ENCODE measurements around the gene ZRANB2. TPM values are rescaled to one million over a fixed set of nuclear protein-coding genes. Genes with fewer than 3 reads are reported as not detected.

Gene ZRANB2
- total RNA-seq, 1 experiment from 2014 or later, result 78.7 TPM

- Mint-ChIP-seq H3K4me3 (ENCODE audit: low read depth, unreplicated experiment) (no peak overlapping the region), H3K27me3 (ENCODE audit: unreplicated experiment) (no peaks in the 10 kb centered on the region), H3K27ac (ENCODE audit: unreplicated experiment) (no peak overlapping the region), H3K9me3 (ENCODE audit: low read depth, unreplicated experiment) (no peaks in the 10 kb centered on the region), H3K36me3 (ENCODE audit: insufficient read depth, unreplicated experiment) (no peaks in the 10 kb centered on the region), H3K4me1 (ENCODE audit: low read depth, unreplicated experiment) (peaks cover 7% of the 10 kb centered on the region)
- BruUV-seq (replicated peaks), result no TSS peak
- CTCF ChIA-PET, result interaction anchor here (0.6 kb wide), 1 partner anchor 100 kb away, joined by 3 read pairs; no protein-coding TSS in a partner anchor
- no peak for DNase-seq
- no peak for TF ChIP-seq CTCF (IDR thresholded peaks at IDR 0.05; ENCODE audit: unreplicated experiment)
- intact Hi-C loops (cut with micrococcal nuclease; ENCODE audit: unreplicated experiment), result no loop called here
Observed at GRCh38 chr1:71087713-71088112, 6.9 kb upstream of the ZRANB2 start.

- no TSS peak for BruUV-seq (replicated peaks)
- H3K9me3 Mint-ChIP-seq (ENCODE audit: low read depth, unreplicated experiment), result no peaks in the 10 kb centered on the region
Observed at GRCh38 chr1:71087060-71087459, 6.2 kb upstream of the ZRANB2 start.

DNA sequence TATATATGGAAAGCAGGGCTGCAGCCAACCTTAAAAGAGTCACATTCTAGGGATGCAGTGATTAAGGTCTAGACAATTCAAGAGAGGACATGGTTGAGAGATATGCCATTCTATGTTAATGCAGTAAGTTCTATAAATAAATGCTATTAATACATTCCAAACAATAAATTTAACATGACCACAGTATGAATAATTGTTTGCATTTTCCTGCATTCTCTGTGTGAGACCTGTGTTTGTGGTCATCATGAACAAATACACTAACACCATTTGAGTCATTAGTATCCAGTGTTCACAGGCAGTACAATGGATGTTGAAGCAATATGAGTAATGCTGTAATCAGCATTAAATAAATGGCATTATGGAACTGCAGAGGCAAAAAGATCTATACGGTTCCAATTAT is 5.5 kb upstream of the ZRANB2 start:
- no peak for TF ChIP-seq CTCF (IDR thresholded peaks at IDR 0.05; ENCODE audit: unreplicated experiment)
- BruUV-seq (replicated peaks), result no TSS peak
- H3K4me1 Mint-ChIP-seq (ENCODE audit: low read depth, unreplicated experiment), result peaks cover 7% of the 10 kb centered on the region
- H3K27ac Mint-ChIP-seq (ENCODE audit: unreplicated experiment), result no peak overlapping the region
- intact Hi-C loops (cut with micrococcal nuclease; ENCODE audit: unreplicated experiment), result no loop called here
- no peak overlapping the region for H3K4me3 Mint-ChIP-seq (ENCODE audit: low read depth, unreplicated experiment)
- CTCF ChIA-PET, result no interaction called here
- no peaks in the 10 kb centered on the region for H3K9me3 Mint-ChIP-seq (ENCODE audit: low read depth, unreplicated experiment)
- no peak for DNase-seq
- no peaks in the 10 kb centered on the region for H3K27me3 Mint-ChIP-seq (ENCODE audit: unreplicated experiment)
- H3K36me3 Mint-ChIP-seq (ENCODE audit: insufficient read depth, unreplicated experiment), result peaks cover 9% of the 10 kb centered on the region

More at GRCh38 chr1:71087060-71087459, 6.2 kb upstream of the ZRANB2 start:
- peaks cover 1% of the 10 kb centered on the region for H3K36me3 Mint-ChIP-seq (ENCODE audit: insufficient read depth, unreplicated experiment)
- TF ChIP-seq CTCF (IDR thresholded peaks at IDR 0.05; ENCODE audit: unreplicated experiment), result no peak
- intact Hi-C loops (cut with micrococcal nuclease; ENCODE audit: unreplicated experiment), result no loop called here
- DNase-seq, result no peak
- H3K4me1 Mint-ChIP-seq (ENCODE audit: low read depth, unreplicated experiment), result peaks cover 7% of the 10 kb centered on the region
- H3K27me3 Mint-ChIP-seq (ENCODE audit: unreplicated experiment), result no peaks in the 10 kb centered on the region
- CTCF ChIA-PET, result interaction anchor here (0.6 kb wide), 2 partner anchors 101 to 818 kb away, joined by 3 to 5 read pairs; no protein-coding TSS in a partner anchor
- no peak overlapping the region for H3K4me3 Mint-ChIP-seq (ENCODE audit: low read depth, unreplicated experiment)
- no peak overlapping the region for H3K27ac Mint-ChIP-seq (ENCODE audit: unreplicated experiment)

- no peaks in the 10 kb centered on the region for H3K4me1 Mint-ChIP-seq (ENCODE audit: low read depth, unreplicated experiment)
- no peaks in the 10 kb centered on the region for H3K27me3 Mint-ChIP-seq (ENCODE audit: unreplicated experiment)
- no peak for DNase-seq
- TF ChIP-seq CTCF (IDR thresholded peaks at IDR 0.05; ENCODE audit: unreplicated experiment), result no peak
- no TSS peak for BruUV-seq (replicated peaks)
- H3K36me3 Mint-ChIP-seq (ENCODE audit: insufficient read depth, unreplicated experiment), result peaks cover 24% of the 10 kb centered on the region
- intact Hi-C loops (cut with micrococcal nuclease; ENCODE audit: unreplicated experiment), result no loop called here
- no peak overlapping the region for H3K27ac Mint-ChIP-seq (ENCODE audit: unreplicated experiment)
- H3K4me3 Mint-ChIP-seq (ENCODE audit: low read depth, unreplicated experiment), result no peak overlapping the region
- H3K9me3 Mint-ChIP-seq (ENCODE audit: low read depth, unreplicated experiment), result no peaks in the 10 kb centered on the region
- CTCF ChIA-PET, result interaction anchor here (0.6 kb wide), 1 partner anchor 121 kb away, joined by 4 read pairs; no protein-coding TSS in a partner anchor
Observed at GRCh38 chr1:71083271-71083670, 2.4 kb upstream of the ZRANB2 start.

Measured in Calu3 (cell line).